ENCODE data around the gene VRK3.
A peak's percentile ranks its signal among the peaks of the same experiment; 100 is the strongest.

VRK3 gene

GRCh38 chr19:50030937-50031336 lies 5.8 kb upstream of the VRK3 start:
- no peak for DNase-seq (ENCODE audit: extremely low read depth in 1 of 2, low read depth in 1 of 2)

GRCh38 chr19:50030225-50030624 lies 5.1 kb upstream of the VRK3 start:
- no peak for DNase-seq (ENCODE audit: extremely low read depth in 1 of 2, low read depth in 1 of 2)

DNA sequence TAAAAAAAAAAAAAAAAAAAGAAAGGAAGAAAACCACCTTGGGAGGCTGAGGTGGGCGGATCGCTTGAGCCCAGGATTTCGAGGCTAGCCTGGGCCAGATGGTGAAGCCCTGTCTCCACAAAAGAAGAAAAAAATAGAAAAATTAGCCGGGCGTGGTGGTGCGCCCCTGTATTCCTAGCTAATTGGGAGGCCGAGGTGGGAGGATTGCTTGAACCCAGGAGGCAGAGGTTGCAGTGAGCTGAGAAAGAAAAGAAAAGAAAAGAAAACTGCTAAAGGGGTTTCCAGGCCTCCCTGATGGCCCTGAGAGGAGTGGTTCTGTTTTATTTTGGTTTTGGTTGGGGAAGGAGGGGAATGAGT lies 1.4 kb upstream of the VRK3 start:
- DNase-seq (ENCODE audit: extremely low read depth in 1 of 2, low read depth in 1 of 2), result no peak

DNA sequence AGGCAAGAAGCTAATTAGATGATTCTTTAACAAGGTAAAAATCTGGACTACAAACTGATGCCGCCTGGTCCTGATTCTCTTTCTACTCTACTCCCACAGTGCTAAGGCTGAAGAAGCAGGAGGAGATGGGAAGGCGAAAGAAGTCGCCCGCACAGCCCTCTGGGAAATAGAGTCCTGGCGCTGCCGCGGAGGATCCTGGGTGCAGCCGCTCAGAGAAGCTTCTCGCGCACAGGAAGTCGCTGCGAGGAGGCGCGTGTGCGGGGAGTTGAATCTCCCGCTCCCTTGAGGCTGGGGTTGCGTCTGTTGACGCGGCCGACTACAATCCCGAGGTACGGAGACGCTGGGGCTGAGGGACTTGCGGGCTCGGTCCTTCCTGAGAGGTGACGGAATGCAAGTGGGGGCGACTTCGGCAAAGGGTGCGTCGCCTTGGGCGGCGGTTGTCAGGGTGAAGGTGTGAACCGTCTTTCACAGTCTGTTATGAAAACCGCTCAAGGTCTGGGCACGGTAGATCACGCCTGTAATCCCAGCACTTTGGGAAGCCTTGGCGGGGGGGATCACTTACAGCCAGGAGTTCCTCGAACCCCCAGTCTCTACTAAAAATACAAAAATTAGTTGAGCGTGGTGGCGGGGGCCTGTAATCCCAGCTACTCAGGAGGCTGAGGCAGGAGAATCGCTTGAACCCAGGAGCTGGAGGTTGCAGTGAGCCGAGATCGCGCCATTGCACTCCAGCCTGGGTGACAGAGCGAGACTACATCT lies 800 bp upstream of the VRK3 start, which contains the start of gene ZNF473:
TSS of gene ZNF473 (plus strand) at position 212 of the 756 bp plus-strand sequence. CDS start 5,078 bp downstream, outside the sequence.
- DNase-seq (ENCODE audit: extremely low read depth in 1 of 2, low read depth in 1 of 2), result peak; percentile 77 to 89

GRCh38 chr19:50024719-50025021 lies 502 bp downstream of the VRK3 start:
- DNase-seq (ENCODE audit: extremely low read depth in 1 of 2, low read depth in 1 of 2), result no peak

- no peak for DNase-seq (ENCODE audit: extremely low read depth in 1 of 2, low read depth in 1 of 2)
Observed at GRCh38 chr19:50022823-50023222, 2.3 kb downstream of the VRK3 start.

- no peak for DNase-seq (ENCODE audit: extremely low read depth in 1 of 2, low read depth in 1 of 2)
Observed at GRCh38 chr19:50020481-50020880, 4.7 kb downstream of the VRK3 start.

DNA sequence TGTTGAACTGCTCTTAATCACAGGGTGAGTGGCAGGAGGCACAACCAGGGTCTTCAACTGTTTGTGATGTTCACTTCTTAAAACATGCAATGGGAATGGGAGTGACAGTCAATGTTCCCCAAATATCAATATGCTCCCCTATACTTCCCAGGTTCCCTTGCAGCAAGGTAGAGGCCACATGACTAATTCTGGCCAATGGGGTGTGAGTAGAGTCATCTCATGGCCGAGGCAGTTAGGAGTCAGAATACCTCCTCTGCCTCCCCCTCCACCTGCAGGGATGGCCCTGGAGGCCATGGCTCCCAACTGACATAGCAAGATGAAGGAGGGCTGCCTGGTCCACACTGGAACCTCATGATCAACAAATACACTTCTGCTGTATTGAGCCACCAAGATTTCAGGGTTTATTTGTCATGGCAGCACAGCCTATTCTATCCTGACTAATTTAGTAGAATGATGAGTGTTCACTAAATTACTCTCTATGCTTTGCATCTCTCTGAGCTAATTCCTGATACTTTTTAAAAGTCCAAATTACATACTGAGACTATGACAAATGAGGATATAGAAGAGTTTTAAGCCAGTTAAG lies 8.9 kb downstream of the VRK3 start:
- no peak for DNase-seq (ENCODE audit: extremely low read depth in 1 of 2, low read depth in 1 of 2)

DNA sequence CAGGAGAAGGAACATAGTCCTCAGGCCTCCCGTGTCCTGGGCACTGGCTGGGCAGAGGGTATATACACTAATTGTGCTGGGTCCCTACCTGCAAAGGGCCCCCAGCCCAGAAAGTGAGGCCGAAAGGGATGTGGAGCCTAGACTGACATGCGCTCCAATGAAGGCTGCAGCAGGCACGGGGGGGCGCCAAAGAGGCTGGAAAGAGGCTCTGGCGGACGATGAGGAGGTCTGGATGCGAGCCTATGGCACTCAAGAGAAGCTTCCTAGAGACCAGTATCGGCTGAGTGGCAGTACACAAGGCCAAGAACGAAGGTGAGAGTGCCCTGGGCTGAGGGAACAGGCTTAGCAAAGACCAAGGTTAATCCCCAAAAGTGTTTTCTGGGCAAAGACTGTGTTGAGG lies 16.6 kb downstream of the VRK3 start:
- no peak for DNase-seq (ENCODE audit: extremely low read depth in 1 of 2, low read depth in 1 of 2)

- DNase-seq (ENCODE audit: extremely low read depth in 1 of 2, low read depth in 1 of 2), result no peak
Observed at GRCh38 chr19:50007947-50008346, 17.2 kb downstream of the VRK3 start.

DNA sequence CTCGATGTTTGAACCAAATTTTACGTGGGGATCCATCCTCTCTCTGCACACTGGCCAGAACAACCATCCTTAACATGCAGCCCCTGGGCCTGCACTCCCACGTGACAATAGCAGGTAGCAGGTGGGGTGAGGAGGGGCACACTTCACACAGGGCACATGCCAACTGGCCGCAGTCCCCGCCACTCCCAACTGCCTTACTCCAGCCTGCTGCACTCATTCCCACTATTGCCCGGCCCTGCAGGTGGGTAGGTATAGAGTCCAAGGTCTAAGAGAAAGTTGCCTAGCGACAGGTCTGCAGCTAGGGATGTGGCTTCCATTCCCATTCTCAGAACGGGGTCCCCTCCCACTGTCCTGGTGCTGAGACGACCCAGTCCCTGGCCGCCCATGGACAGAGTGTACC lies 18.0 kb downstream of the VRK3 start:
- no peak for DNase-seq (ENCODE audit: extremely low read depth in 1 of 2, low read depth in 1 of 2)

- no peak for DNase-seq (ENCODE audit: extremely low read depth in 1 of 2, low read depth in 1 of 2)
Observed at GRCh38 chr19:50005428-50005827, 19.7 kb downstream of the VRK3 start.

DNA sequence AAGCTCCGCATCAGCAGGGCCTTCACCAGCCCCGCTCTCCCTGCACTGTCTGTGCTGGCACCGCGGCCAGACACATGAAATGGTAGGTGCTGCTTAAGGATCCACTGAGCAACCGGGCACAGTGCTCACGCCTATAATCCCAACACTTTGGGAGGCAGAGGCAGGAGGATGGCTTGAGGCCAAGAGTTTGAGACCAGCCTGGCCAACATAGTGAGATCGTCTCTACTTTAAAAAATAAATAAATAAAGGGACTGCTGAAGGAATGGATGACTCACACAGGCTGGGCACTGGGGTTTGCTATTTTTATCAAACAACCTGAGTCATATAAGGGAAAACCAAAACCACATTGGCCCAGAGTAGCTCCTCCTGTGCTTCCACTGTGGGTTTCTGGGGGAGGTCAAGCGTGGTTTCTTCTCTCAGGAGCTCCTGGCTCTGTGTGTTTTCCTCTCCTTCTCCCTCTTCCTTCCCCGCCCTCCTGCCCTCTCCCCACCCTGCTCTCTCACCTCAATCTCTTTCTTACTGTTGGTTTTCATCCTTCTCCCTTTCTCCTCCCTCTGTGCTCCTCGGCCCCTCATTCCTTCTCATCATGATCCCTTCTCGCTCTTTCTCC lies 21.3 kb downstream of the VRK3 start:
- peak in 1 of 2 donors; percentile 44 for DNase-seq (ENCODE audit: extremely low read depth in 1 of 2, low read depth in 1 of 2)

- DNase-seq (ENCODE audit: extremely low read depth in 1 of 2, low read depth in 1 of 2), result no peak
Observed at GRCh38 chr19:50003254-50003788, 21.9 kb downstream of the VRK3 start.

GRCh38 chr19:50002386-50002960 lies 22.7 kb downstream of the VRK3 start:
- DNase-seq (ENCODE audit: extremely low read depth in 1 of 2, low read depth in 1 of 2), result no peak

GRCh38 chr19:50001775-50002174 lies 23.4 kb downstream of the VRK3 start:
- no peak for DNase-seq (ENCODE audit: extremely low read depth in 1 of 2, low read depth in 1 of 2)

DNA sequence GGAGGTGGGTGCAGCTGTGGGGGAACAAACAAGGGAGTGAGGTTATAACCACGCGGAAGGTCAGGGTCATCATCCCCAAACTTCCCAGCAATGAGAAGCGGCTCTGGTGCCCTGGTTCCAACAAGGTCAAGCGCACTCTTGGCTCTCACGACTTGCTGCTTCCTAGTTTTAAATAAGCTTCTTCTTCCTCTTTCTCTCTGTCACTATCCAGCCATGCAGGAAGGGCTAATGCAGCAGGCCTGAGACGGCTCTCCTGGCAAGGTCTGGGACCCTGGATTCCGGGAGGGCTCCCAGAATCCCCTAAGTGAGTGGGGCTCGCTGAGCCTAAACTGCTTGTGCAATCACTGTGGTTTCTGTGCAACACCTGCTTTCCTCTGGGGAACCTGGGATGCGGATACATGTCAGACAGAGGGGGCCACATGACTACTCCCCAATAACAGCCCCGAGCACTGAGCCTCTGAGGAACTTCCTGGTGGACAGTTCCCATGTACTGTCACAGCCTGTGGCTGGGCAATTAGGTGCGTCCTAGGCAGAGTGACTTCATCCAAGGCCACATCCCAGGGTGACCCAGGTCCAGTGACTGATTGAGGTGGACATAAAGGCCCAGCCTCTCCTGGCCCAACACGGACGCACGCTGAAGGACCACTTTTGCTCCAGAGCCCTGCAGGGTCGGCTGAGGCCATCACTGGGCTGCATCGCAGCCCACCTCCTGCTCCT lies 24.2 kb downstream of the VRK3 start:
- no peak for DNase-seq (ENCODE audit: extremely low read depth in 1 of 2, low read depth in 1 of 2)

DNA sequence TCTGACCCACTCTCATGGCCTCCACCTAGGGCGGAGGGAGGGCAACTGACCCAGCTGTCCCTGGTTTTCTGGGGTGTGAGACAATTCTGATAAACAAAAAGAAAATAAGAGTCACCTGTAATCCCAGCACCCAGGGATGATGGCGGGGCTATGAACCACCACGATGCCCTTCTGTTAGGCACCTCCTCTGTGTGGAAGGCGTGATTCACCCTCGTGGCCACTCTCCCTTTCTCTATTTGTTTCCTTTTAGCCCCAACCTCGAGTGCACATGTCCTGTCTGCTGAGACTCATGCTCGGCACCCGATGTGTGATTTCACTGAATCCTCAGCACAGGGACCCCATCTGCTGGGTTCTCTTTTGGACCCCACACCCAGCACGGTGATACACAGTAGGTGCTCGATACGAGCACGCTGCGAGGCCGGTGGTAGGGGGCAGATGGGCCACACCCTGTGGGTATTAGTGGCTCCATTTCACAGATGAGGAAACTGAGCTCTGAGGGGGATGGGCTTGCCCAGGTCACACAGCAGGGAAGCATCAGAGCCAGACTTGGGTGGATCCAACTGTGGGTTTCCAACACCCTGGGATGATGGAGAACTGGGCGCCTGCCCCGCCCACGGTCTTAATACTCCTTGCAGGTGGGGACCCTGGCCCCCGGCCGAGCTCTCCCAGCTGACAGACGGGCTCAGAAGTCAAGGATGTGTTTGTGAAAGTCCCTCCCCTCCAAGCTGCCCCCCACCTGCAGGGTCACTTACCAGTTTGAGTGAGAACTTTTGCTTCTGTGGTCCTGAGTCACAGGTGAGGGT lies 24.9 kb downstream of the VRK3 start:
- peak in 1 of 2 donors; percentile 42 for DNase-seq (ENCODE audit: extremely low read depth in 1 of 2, low read depth in 1 of 2)

DNA sequence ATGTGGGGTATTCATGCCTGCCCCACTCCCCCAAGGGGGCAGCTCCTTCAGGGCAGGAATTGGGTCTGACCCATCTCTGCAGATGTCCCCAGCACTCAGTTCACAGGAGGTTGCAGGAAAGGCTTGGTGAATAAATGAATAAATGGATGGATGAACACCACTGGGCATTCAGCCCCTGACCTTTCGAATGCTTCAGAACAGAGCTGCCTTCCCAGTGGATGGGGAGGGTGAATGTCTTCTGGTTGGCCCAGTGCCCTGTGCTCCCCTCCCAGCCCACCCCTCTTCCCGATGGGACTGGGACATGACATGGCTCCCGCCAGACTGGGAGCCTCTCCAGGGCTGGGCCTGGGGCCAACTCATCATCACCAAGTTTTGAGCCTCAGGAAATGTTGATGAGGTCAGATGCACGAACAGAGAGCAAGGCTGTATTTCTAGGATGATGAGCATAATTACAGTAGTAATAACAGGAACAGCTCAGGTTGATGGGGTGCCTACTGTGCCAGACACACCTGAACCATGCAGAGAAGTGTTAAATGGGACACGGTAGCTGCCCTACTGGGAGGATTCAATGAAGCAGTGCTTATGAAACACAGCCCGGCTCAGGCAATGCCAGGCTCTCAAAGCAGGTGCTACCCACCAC lies 25.7 kb downstream of the VRK3 start:
- DNase-seq (ENCODE audit: extremely low read depth in 1 of 2, low read depth in 1 of 2), result no peak

DNA sequence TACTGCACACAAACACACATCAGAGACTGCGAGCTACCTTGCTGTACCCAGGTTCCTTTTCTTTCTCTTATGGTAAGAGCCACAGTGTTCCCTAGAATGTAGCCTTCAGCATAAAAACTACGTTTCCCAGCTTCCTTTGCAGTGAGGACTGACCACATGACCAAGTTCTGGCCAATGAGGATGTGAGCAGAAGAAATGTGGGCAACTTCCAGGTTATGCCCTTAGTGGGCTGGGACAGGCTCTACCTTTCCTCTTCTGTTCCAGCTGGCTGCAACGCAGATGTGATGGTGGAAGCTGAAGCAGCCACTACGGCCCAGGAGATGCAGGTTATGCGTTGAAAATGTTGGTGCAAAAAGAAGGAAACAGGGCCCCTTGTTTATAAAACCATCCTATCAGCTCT lies 27.5 kb downstream of the VRK3 start:
- no peak for DNase-seq (ENCODE audit: extremely low read depth in 1 of 2, low read depth in 1 of 2)

Data from stimulated activated CD8-positive, alpha-beta memory T cell treated with anti-CD3 and anti-CD28 coated beads, Interleukin-7, amount 100 ng/mL, for 48 hours (primary cell).